HepG2 (cell line): ENCODE results near the gene SH2B2. TPM values are rescaled to one million over a fixed set of nuclear protein-coding genes. Genes with fewer than 3 reads are reported as not detected.
A peak's percentile ranks its signal among the peaks of the same experiment; 100 is the strongest.

Experiments
- BCL3 ChIP-seq: sonication (generic); formaldehyde crosslinking; IDR thresholded peaks from 2 replicates; pipeline ENCODE4 v1.5.1; 2020; ENCODE audit warnings: mild to moderate bottlenecking, missing genetic modification reagents, moderate library complexity
- FOXC1 ChIP-seq: sonication (generic); formaldehyde crosslinking; IDR thresholded peaks from 2 replicates; pipeline ENCODE4 v1.8.0; 2022; ENCODE audit warnings: mild to moderate bottlenecking, missing genetic modification reagents, borderline replicate concordance
- GFI1 ChIP-seq: sonication (generic); formaldehyde crosslinking; IDR thresholded peaks from 2 replicates; pipeline ENCODE4 v1.5.0; 2020; ENCODE audit warnings: missing genetic modification reagents, mild to moderate bottlenecking, borderline replicate concordance
- HNRNPL ChIP-seq: fragments of 200-400 bp; formaldehyde crosslinking; IDR thresholded peaks from 2 replicates; pipeline ENCODE4 v1.6.1; 2017; ENCODE audit warnings: mild to moderate bottlenecking, low read depth, low read length
- KLF13 ChIP-seq: sonication (generic); formaldehyde crosslinking; IDR thresholded peaks from 2 replicates; pipeline ENCODE4 v1.4.0; 2020; ENCODE audit warnings: mild to moderate bottlenecking, missing genetic modification reagents
- PATZ1 ChIP-seq: sonication (generic); formaldehyde crosslinking; IDR thresholded peaks from 2 replicates; pipeline ENCODE4 v1.4.0; 2020; ENCODE audit warnings: missing genetic modification reagents
- PHF5A ChIP-seq: IDR thresholded peaks from one replicate; pipeline ENCODE4 v1.6.1; 2018; ENCODE audit warnings: low read depth, missing genetic modification reagents; ENCODE audit not compliant: unreplicated experiment
- SNAI1 ChIP-seq: sonication (generic); formaldehyde crosslinking; IDR thresholded peaks from 2 replicates; pipeline ENCODE4 v1.5.0; 2020; ENCODE audit warnings: mild to moderate bottlenecking, missing genetic modification reagents, borderline replicate concordance
- SRF ChIP-seq: IDR thresholded peaks from 2 replicates; pipeline ENCODE4 v1.6.1; 2011; ENCODE audit warnings: mild to moderate bottlenecking, low read depth, low read length, moderate library complexity
- ZFP82 ChIP-seq: sonication (generic); formaldehyde crosslinking; IDR thresholded peaks from 2 replicates; pipeline ENCODE4 v1.5.1; 2020; ENCODE audit warnings: mild to moderate bottlenecking, missing genetic modification reagents, borderline replicate concordance
- ZNF263 ChIP-seq: sonication (generic); formaldehyde crosslinking; IDR thresholded peaks from 2 replicates; pipeline ENCODE4 v1.4.0; 2020; ENCODE audit warnings: missing genetic modification reagents
- ZNF501 ChIP-seq: sonication (generic); formaldehyde crosslinking; IDR thresholded peaks from 2 replicates; pipeline ENCODE4 v1.5.1; 2020; ENCODE audit warnings: mild to moderate bottlenecking, moderate library complexity, missing genetic modification reagents
- ZNF782 ChIP-seq: sonication (generic); formaldehyde crosslinking; IDR thresholded peaks from 2 replicates; pipeline ENCODE4 v1.4.0; 2020; ENCODE audit warnings: missing genetic modification reagents, mild to moderate bottlenecking, borderline replicate concordance
- polyA plus RNA-seq, 8 experiments: library from polyadenylated mRNA; depleted of rRNA in 3 of 8; stranded (reverse) in 7 of 8; unstranded in 1 of 8; fragments of >200 nt; fragmentation: Illumina TruSeq in 4 of 8; extraction: Trizol in 4 of 8; gene quantifications; 2 replicates each; pipeline versions ENCODE4 v1.2.1 to v1.2.3, GENCODE V29; 2011 to 2016; ENCODE audit warnings: low read depth in 4 of 8, missing spikeins in 1 of 8, mixed read lengths in 1 of 8; ENCODE audit not compliant: insufficient read depth in 1 of 8
- total RNA-seq, 5 experiments: library from RNA; depleted of rRNA; stranded (reverse); fragments of >200 nt; fragmentation: Illumina TruSeq; extraction: Trizol; gene quantifications; 2 replicates each; pipeline ENCODE4 v1.2.3, GENCODE V29; 2016; ENCODE audit warnings: low read depth in 1 of 5
- TF ChIP-seq, protein P1 (sequence below): sonication (generic); formaldehyde crosslinking; conservative IDR thresholded peaks from 2 replicates; pipeline ENCODE4 v1.8.0; 2022; ENCODE audit warnings: mild to moderate bottlenecking, moderate library complexity, missing genetic modification reagents
- TF ChIP-seq, protein P2 (sequence below): sonication (generic); formaldehyde crosslinking; IDR thresholded peaks from 2 replicates; pipeline ENCODE4 v1.5.1; 2020; ENCODE audit warnings: mild to moderate bottlenecking, missing genetic modification reagents, moderate library complexity
- TF ChIP-seq, protein P3 (sequence below): sonication (generic); formaldehyde crosslinking; IDR thresholded peaks from 2 replicates; pipeline ENCODE4 v1.9.0; 2022; ENCODE audit warnings: missing genetic modification reagents, mild to moderate bottlenecking, borderline replicate concordance

Gene SH2B2
- total and polyA plus RNA-seq, 2 of the 13 experiments (the other 11 are each of a cell fraction or from before 2014, with no cell fraction given) = 0.46 to 1.3 TPM

DNA sequence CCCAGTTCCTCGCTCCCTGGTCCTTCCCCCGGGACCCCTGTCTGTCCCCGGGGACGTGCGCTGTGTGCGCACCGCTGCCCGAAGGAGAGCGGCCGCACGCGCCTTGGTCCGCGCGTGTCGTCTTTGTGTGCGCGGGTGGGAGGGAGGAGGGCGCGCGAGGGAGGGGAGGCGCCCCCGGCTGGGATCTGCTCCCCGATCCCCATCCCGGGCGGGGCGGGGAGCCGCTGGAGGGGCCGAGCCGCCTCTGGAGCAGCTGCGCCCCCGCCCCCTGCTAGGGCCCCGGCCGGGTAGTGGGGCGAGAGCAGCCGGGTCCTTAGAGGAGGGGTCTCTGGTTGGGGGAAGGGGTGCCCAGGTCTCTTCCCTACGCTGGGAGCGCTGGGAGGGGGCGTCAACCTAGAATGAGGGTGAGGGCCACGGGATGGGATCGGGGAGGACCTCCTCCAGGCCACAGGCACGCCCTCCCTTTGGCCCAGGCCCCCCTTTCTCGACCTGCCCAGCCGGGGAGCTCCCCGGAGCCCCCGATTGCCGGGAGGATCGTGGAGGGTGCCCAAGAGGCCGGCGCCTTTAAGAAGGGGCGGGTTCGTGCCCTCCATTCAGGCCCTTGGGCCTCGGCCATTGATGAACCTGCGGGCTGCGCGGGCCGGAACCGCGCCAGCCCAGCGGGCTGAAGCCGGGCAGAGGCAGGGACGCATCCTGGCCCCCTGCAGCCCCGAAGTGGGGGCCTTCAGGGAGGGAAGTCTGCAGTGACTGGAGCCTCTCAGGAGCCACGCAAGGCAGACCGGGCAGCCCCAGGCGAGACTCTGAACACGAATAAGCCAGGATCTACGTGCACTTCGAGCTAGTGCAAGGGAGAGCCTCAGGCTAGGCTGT lies 678 bp downstream of the SH2B2 start (continued):
- TF ChIP-seq, protein P1, sequence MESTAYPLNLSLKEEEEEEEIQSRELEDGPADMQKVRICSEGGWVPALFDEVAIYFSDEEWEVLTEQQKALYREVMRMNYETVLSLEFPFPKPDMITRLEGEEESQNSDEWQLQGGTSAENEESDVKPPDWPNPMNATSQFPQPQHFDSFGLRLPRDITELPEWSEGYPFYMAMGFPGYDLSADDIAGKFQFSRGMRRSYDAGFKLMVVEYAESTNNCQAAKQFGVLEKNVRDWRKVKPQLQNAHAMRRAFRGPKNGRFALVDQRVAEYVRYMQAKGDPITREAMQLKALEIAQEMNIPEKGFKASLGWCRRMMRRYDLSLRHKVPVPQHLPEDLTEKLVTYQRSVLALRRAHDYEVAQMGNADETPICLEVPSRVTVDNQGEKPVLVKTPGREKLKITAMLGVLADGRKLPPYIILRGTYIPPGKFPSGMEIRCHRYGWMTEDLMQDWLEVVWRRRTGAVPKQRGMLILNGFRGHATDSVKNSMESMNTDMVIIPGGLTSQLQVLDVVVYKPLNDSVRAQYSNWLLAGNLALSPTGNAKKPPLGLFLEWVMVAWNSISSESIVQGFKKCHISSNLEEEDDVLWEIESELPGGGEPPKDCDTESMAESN (CRISPR knock-in tag) = no peak
- 0 out of 2 replicates have a peak, but pooled peaks have one; percentile 17 for TF ChIP-seq BCL3 (CRISPR knock-in tag)
- no peak for TF ChIP-seq PHF5A
- TF ChIP-seq, protein P2, sequence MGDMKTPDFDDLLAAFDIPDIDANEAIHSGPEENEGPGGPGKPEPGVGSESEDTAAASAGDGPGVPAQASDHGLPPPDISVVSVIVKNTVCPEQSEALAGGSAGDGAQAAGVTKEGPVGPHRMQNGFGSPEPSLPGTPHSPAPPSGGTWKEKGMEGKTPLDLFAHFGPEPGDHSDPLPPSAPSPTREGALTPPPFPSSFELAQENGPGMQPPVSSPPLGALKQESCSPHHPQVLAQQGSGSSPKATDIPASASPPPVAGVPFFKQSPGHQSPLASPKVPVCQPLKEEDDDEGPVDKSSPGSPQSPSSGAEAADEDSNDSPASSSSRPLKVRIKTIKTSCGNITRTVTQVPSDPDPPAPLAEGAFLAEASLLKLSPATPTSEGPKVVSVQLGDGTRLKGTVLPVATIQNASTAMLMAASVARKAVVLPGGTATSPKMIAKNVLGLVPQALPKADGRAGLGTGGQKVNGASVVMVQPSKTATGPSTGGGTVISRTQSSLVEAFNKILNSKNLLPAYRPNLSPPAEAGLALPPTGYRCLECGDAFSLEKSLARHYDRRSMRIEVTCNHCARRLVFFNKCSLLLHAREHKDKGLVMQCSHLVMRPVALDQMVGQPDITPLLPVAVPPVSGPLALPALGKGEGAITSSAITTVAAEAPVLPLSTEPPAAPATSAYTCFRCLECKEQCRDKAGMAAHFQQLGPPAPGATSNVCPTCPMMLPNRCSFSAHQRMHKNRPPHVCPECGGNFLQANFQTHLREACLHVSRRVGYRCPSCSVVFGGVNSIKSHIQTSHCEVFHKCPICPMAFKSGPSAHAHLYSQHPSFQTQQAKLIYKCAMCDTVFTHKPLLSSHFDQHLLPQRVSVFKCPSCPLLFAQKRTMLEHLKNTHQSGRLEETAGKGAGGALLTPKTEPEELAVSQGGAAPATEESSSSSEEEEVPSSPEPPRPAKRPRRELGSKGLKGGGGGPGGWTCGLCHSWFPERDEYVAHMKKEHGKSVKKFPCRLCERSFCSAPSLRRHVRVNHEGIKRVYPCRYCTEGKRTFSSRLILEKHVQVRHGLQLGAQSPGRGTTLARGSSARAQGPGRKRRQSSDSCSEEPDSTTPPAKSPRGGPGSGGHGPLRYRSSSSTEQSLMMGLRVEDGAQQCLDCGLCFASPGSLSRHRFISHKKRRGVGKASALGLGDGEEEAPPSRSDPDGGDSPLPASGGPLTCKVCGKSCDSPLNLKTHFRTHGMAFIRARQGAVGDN = peak; percentile 66
- TF ChIP-seq FOXC1 = 0 out of 2 replicates have a peak, but pooled peaks have one; percentile 35
- no peak for TF ChIP-seq SRF
- TF ChIP-seq ZNF263 (CRISPR knock-in tag) = 0 out of 2 replicates have a peak, but pooled peaks have one; percentile 40
- peak; percentile 74; the same call in 1 of the 2 replicates for TF ChIP-seq SNAI1 (CRISPR knock-in tag)
- no peak for TF ChIP-seq KLF13 (CRISPR knock-in tag)
- TF ChIP-seq ZFP82 (CRISPR knock-in tag) = peak; percentile 14; the same call in 1 of the 2 replicates
- TF ChIP-seq, protein P3, sequence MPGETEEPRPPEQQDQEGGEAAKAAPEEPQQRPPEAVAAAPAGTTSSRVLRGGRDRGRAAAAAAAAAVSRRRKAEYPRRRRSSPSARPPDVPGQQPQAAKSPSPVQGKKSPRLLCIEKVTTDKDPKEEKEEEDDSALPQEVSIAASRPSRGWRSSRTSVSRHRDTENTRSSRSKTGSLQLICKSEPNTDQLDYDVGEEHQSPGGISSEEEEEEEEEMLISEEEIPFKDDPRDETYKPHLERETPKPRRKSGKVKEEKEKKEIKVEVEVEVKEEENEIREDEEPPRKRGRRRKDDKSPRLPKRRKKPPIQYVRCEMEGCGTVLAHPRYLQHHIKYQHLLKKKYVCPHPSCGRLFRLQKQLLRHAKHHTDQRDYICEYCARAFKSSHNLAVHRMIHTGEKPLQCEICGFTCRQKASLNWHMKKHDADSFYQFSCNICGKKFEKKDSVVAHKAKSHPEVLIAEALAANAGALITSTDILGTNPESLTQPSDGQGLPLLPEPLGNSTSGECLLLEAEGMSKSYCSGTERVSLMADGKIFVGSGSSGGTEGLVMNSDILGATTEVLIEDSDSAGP (CRISPR knock-in tag) = peak; percentile 99
- 0 out of 2 replicates have a peak, but pooled peaks have one; percentile 22 for TF ChIP-seq HNRNPL
- peak; percentile 40; the same call in 1 of the 2 replicates for TF ChIP-seq ZNF501 (CRISPR knock-in tag)
- peak; percentile 30; the same call in 1 of the 2 replicates for TF ChIP-seq ZNF782 (CRISPR knock-in tag)
- 0 out of 2 replicates have a peak, but pooled peaks have one; percentile 27 for TF ChIP-seq GFI1 (CRISPR knock-in tag)
- TF ChIP-seq PATZ1 (CRISPR knock-in tag) = 0 out of 2 replicates have a peak, but pooled peaks have one; percentile 20
